Dedifferentiated amniotic fluid mesenchymal stem cell (primary cell): ENCODE results near the gene ACHE.
"Not testable (repeated sequence)": the region's sequence is repeated elsewhere in the genome, so short reads cannot be mapped to it uniquely, and the experiment has no call there.

Experiments used
- DNase-seq: peaks from one replicate; pipeline ENCODE4 v3.0.0-alpha.2; 2016; ENCODE audit errors: extremely low spot score

ACHE gene

GRCh38 chr7:100861616-100861985 is 34.1 kb downstream of the ACHE start:
- DNase-seq = no peak

- no peak for DNase-seq
Observed at GRCh38 chr7:100860702-100861615, 34.7 kb downstream of the ACHE start.

GRCh38 chr7:100859856-100860255 is 35.8 kb downstream of the ACHE start:
- DNase-seq = no peak

- DNase-seq = no peak
Observed at GRCh38 chr7:100856871-100857282, 38.8 kb downstream of the ACHE start.

- no peak for DNase-seq
Observed at GRCh38 chr7:100855515-100855914, 40.2 kb downstream of the ACHE start.

- DNase-seq = not testable (repeated sequence)
Observed at GRCh38 chr7:100854899-100855298, 40.8 kb downstream of the ACHE start.

GRCh38 chr7:100854146-100854895 is 41.4 kb downstream of the ACHE start:
- DNase-seq = no peak

- DNase-seq = peak; percentile 72
Observed at GRCh38 chr7:100852048-100852872, 43.4 kb downstream of the ACHE start, which contains the start of gene SLC12A9. Gene SLC12A9 (plus strand): TSS chr7:100852713. CDS start chr7:100854198, 1,485 bp downstream.

- DNase-seq = no peak
Observed at GRCh38 chr7:100847360-100847759, 48.3 kb downstream of the ACHE start.

- no peak for DNase-seq
Observed at GRCh38 chr7:100840470-100841100, 55.1 kb downstream of the ACHE start.
